Measurements from ENCODE around the gene GLG1.

Gene GLG1

GRCh38 chr16:74485916-74486315 is 121.0 kb downstream of the GLG1 start:
- DNase-seq (ENCODE audit: low read depth in 1 of 2, low spot score in 1 of 2), result no peak

- DNase-seq (ENCODE audit: low read depth in 1 of 2, low spot score in 1 of 2), result no peak
Observed at GRCh38 chr16:74480150-74481029, 126.5 kb downstream of the GLG1 start.

GRCh38 chr16:74477226-74477625 is 129.7 kb downstream of the GLG1 start:
- no peak for DNase-seq (ENCODE audit: low read depth in 1 of 2, low spot score in 1 of 2)

- DNase-seq (ENCODE audit: low read depth in 1 of 2, low spot score in 1 of 2), result no peak
Observed at GRCh38 chr16:74474416-74474815, 132.5 kb downstream of the GLG1 start.

GRCh38 chr16:74472540-74472939 is 134.4 kb downstream of the GLG1 start:
- no peak for DNase-seq (ENCODE audit: low read depth in 1 of 2, low spot score in 1 of 2)

GRCh38 chr16:74472010-74472409 is 134.9 kb downstream of the GLG1 start:
- DNase-seq (ENCODE audit: low read depth in 1 of 2, low spot score in 1 of 2), result no peak

- DNase-seq (ENCODE audit: low read depth in 1 of 2, low spot score in 1 of 2), result no peak
Observed at GRCh38 chr16:74469946-74470478, 136.9 kb downstream of the GLG1 start.

GRCh38 chr16:74468807-74469525 is 137.9 kb downstream of the GLG1 start:
- DNase-seq (ENCODE audit: low read depth in 1 of 2, low spot score in 1 of 2), result no peak

- DNase-seq (ENCODE audit: low read depth in 1 of 2, low spot score in 1 of 2), result no peak
Observed at GRCh38 chr16:74466872-74467271, 140.0 kb downstream of the GLG1 start.

GRCh38 chr16:74465851-74466685 is 140.8 kb downstream of the GLG1 start:
- no peak for DNase-seq (ENCODE audit: low read depth in 1 of 2, low spot score in 1 of 2)

GRCh38 chr16:74465281-74465680 is 141.6 kb downstream of the GLG1 start:
- no peak for DNase-seq (ENCODE audit: low read depth in 1 of 2, low spot score in 1 of 2)

- no peak for DNase-seq (ENCODE audit: low read depth in 1 of 2, low spot score in 1 of 2)
Observed at GRCh38 chr16:74463888-74464287, 143.0 kb downstream of the GLG1 start.

GRCh38 chr16:74462361-74462760 is 144.6 kb downstream of the GLG1 start:
- no peak for DNase-seq (ENCODE audit: low read depth in 1 of 2, low spot score in 1 of 2)

GRCh38 chr16:74461826-74462225 is 145.1 kb downstream of the GLG1 start:
- no peak for DNase-seq (ENCODE audit: low read depth in 1 of 2, low spot score in 1 of 2)

GRCh38 chr16:74460542-74460941 is 146.4 kb downstream of the GLG1 start:
- DNase-seq (ENCODE audit: low read depth in 1 of 2, low spot score in 1 of 2), result no peak

GRCh38 chr16:74456290-74456625 is 150.7 kb downstream of the GLG1 start:
- DNase-seq (ENCODE audit: low read depth in 1 of 2, low spot score in 1 of 2), result no peak

GRCh38 chr16:74455619-74456289 is 151.2 kb downstream of the GLG1 start:
- no peak for DNase-seq (ENCODE audit: low read depth in 1 of 2, low spot score in 1 of 2)

- DNase-seq (ENCODE audit: low read depth in 1 of 2, low spot score in 1 of 2), result no peak
Observed at GRCh38 chr16:74455213-74455612, 151.7 kb downstream of the GLG1 start.

- DNase-seq (ENCODE audit: low read depth in 1 of 2, low spot score in 1 of 2), result no peak
Observed at GRCh38 chr16:74451951-74452758, 154.8 kb downstream of the GLG1 start.
